ENCODE results near the gene HBD.

The HBD gene

DNA sequence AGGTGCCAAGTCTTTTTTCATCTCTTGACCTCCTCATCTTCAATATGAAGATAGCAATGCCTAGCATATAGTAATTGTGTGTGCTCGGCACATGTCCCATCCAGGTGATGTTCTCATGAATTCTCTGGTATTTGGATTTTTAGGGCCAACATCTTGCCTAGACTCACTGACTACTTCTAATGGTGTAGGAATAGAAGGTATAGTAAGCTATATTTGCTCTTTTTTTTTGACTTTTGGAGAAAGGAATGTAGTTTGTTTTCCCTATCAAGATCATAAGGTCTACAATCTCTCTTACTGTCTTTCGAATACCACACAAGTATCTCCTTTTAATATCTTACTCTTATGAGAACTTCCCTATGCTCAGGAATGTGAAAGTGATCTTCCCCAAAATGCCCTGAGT is 3.2 kb downstream of the HBD start:
- no peak for FAIRE-seq

GRCh38 chr11:5230266-5230665 is 4.0 kb downstream of the HBD start:
- no peak for FAIRE-seq

DNA sequence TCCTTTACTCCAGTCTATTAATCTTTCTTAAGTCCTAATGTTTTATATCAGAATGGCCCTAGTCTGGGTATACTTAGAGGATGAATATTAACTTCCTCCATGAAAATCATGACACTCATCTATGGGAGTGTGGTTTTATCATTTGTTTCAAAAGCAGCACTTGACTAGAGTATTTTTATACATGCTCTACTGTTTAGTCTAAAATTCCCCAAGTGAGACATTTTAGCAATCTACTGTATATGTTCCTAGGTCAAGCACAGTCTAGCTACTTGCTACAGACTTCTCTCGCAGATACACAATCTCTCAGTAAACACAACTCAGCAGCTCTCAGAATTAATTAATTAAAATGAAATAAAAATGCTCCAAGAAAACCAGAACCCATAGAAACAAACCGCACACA is 4.5 kb downstream of the HBD start:
- no peak for FAIRE-seq

GRCh38 chr11:5229356-5229755 is 4.9 kb downstream of the HBD start:
- FAIRE-seq = no peak

DNA sequence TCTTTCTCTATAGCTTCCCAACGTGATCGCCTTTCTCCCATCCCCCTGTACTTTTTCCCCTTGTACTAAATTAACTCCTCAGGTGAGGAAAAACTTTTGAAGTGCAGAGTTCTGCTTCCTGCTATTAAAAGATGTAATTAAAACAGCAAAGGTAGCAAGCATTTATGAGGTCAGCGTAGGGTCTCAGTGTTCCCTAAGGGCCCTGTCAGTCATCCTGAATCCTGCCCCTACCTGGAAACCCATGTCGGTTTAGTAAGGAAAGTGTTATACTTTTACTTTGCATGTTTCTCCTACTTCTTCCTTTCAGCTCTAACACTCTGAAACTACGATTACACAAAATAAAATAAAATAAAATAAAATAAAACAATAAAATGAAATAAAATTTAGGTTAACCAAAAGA is 6.2 kb downstream of the HBD start:
- FAIRE-seq = no peak

DNA sequence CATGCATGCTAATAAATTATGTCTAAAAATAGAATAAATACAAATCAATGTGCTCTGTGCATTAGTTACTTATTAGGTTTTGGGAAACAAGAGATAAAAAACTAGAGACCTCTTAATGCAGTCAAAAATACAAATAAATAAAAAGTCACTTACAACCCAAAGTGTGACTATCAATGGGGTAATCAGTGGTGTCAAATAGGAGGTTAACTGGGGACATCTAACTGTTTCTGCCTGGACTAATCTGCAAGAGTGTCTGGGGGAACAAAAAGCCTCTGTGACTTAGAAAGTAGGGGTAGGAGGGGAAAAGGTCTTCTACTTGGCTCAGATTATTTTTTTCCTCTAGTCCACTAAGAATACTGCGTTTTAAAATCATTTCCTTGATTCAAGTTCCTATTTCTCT is 6.6 kb downstream of the HBD start:
- no peak for FAIRE-seq

- FAIRE-seq = no peak
These were observed 7.5 kb downstream of the HBD start, which contains the start of gene HBB for GRCh38 chr11:5226732-5227310. Gene HBB (minus strand): TSS chr11:5227071. CDS start chr11:5227021, 50 bp downstream.

DNA sequence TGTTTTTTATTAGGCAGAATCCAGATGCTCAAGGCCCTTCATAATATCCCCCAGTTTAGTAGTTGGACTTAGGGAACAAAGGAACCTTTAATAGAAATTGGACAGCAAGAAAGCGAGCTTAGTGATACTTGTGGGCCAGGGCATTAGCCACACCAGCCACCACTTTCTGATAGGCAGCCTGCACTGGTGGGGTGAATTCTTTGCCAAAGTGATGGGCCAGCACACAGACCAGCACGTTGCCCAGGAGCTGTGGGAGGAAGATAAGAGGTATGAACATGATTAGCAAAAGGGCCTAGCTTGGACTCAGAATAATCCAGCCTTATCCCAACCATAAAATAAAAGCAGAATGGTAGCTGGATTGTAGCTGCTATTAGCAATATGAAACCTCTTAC is 8.8 kb downstream of the HBD start:
- no peak for FAIRE-seq

DNA sequence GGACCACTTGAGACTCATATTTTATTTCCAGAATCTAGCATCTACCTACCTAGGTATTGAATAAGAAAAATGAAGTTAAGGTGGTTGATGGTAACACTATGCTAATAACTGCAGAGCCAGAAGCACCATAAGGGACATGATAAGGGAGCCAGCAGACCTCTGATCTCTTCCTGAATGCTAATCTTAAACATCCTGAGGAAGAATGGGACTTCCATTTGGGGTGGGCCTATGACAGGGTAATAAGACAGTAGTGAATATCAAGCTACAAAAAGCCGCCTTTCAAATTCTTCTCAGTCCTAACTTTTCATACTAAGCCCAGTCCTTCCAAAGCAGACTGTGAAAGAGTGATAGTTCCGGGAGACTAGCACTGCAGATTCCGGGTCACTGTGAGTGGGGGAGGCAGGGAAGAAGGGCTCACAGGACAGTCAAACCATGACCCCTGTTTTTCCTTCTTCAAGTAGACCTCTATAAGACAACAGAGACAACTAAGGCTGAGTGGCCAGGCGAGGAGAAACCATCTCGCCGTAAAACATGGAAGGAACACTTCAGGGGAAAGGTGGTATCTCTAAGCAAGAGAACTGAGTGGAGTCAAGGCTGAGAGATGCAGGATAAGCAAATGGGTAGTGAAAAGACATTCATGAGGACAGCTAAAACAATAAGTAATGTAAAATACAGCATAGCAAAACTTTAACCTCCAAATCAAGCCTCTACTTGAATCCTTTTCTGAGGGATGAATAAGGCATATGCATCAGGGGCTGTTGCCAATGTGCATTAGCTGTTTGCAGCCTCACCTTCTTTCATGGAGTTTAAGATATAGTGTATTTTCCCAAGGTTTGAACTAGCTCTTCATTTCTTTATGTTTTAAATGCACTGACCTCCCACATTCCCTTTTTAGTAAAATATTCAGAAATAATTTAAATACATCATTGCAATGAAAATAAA is 9.5 kb downstream of the HBD start:
- FAIRE-seq = no peak

DNA sequence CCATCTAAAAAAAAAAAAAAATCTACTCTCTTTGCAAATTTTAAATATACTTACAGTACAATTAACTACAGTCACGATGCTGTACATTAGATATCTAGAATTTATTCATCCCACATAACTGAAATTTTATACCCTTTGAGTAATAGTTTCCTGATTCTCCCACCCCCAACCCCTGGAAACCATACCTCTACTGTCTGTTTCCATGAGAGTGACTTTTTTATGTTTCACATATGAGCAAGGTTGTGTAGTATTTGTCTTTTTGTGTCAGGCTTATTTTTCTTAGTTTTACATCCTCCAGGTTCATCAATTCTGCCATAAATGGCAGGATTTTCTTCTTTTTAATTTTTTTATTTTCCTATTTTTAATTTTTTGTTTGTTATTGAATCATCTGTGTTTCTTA is 10.6 kb downstream of the HBD start:
- no peak for FAIRE-seq

DNA sequence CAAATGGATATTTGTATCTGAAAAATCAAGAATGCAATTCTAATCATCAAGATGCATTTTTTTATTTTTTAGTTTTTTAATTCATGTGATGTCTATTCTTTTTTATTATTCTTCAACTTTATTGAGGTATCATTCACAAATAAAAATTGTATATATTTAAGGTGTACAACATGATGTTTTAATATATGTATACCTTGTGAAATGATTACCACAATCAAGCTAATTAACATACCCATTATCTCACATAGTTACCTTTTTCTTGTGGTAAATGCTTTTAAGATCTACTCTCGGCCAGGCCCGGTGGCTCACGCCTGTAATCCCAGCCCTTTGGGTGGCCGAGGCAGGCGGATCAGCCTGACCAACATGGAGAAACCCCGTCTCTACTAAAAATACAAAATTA is 11.1 kb downstream of the HBD start:
- no peak for FAIRE-seq

GRCh38 chr11:5210376-5210885 is 23.9 kb downstream of the HBD start:
- FAIRE-seq = no peak

GRCh38 chr11:5204787-5205186 is 29.5 kb downstream of the HBD start:
- peak; percentile 78 for FAIRE-seq

DNA sequence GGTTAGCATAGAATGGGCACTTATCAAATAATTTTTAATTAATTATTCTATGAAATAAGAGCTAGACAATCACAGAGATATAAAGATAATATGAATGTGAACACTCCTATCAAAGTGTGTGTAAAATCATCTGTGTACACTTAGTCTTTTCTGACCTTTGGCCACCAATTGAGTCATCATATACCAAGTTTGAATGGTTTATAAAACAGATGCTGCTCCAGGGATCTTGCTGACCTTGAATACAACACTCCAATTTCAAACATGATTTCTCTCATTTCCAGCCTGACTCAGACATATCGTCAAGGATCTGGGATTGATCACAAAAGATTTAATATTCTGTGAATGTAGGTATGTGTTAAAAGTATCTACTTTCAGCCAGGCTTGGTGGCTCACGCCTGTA is 30.9 kb downstream of the HBD start:
- no peak for FAIRE-seq

DNA sequence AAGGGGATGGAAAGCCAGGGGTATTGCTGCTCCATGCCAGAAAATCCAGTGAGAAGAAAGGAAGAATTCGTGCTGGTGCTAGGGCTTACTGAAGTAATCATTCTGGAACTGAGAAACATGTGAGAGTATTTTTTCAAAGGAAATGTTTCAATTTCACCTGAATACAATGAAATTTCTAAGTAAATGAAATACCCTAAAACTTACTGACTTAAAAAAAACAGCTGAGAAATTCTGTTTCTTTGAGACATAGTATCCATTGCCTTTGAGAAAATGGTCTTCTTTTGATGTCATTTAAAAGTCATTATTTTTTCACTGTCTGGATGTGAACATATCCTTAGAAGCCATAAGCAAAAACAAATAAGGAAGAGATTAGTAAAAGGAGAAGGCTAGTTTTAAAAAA is 33.7 kb downstream of the HBD start, which contains the start of gene OR51V1:
Gene OR51V1, minus strand, starts transcription at position 101 of the 400 bp plus-strand sequence. Its CDS starts 0 bp downstream, at position 101.
- FAIRE-seq = no peak

DNA sequence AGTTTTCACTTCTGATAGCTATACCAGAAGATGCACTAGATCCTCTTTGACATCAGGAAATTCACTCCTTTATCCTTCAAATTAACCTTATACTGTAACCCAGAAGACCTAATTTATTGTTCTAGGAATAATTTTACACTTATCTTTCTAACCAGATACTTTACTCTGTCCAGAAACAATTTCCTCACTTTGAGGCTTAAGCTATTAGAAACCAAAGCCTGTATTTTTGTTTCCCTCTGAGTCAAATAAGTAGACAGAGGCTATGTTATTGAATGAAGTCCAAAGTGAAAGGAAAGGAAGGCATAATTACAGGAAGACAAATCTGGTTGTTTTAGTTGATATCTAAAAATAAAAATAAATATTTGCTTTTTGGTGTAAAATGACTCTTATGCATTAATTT is 36.0 kb downstream of the HBD start:
- FAIRE-seq = no peak

DNA sequence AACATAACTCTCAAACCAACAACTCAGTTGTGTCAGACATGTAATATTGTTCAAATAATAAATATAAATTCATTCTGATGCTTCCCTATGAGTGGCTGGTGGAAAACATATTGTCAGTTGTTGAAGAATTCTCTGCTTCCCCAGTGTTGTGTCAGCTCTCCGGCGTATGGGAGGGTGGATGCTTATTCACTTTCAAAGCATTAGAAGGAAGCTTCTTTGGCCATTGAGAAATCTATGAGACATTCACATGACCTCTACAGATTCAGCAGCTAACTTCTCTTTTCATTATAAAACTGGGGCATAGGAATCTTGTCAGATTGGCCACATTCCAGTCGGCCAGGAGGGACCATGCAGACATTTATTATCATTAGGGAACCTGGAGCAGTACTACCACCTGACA is 36.7 kb downstream of the HBD start:
- FAIRE-seq = no peak

GRCh38 chr11:5196731-5197130 is 37.6 kb downstream of the HBD start:
- FAIRE-seq = no peak

DNA sequence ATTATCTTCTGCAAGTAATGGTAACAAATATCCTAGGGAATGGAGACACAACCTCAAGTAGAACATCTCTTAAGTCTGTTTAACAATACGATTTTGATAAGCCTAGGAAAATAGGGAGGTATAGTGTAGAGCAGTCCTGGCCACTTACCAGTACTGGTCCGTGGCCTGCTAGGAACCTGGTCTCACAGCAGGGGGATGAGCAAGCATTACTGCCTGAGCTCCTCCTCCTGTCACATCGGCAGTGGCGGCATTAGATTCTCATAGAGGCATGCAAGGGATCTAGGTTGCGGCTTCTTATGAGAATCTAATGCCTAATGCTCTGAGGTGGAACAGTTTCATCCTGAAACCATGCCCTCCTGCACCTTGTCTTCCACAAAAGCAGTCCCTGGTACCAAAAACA is 38.2 kb downstream of the HBD start:
- FAIRE-seq = no peak

GRCh38 chr11:5192738-5193137 is 41.5 kb downstream of the HBD start:
- no peak for FAIRE-seq

DNA sequence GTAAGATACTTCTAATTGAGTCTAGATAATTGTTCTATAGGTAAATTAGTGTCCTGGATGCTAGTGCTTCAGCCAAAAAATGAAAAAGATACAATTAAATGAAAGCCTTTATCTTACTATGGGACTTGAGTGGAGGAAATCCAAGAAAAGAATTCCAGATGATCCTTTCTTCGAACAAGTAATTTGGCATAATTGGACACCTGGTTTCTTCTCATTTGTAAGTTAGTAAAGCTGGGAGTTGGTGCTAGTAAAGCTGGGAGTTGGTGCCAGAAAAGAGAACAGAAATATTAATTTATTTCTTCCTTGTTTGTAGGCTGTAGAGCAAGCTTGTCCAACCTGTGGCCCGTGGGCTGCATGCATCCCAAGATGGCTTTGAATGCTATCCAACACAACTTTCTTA is 46.1 kb downstream of the HBD start:
- FAIRE-seq = no peak

Measured in islet of Langerhans (tissue), 1 donor.